ENCODE measurements around the gene SOX6.

SOX6 gene

GRCh38 chr11:16002942-16003341 is 353.4 kb downstream of the SOX6 start:
- peaks cover 15% of the 10 kb centered on the region for H3K4me1 ChIP-seq (ENCODE audit: low read length)
- no peak overlapping the region for H3K9ac ChIP-seq (ENCODE audit: low read length)
- TF ChIP-seq CTCF (IDR thresholded peaks at IDR 0.05; ENCODE audit: low read length) (no peak), EZH2phosphoT487 (IDR thresholded peaks at IDR 0.05; ENCODE audit: low read length) (no peak), EZH2 (optimal IDR thresholded peaks at IDR 0.05; ENCODE audit: low read depth, low read length) (no peak)

GRCh38 chr11:16001899-16002426 is 354.4 kb downstream of the SOX6 start:
- Histone ChIP-seq H3K36me3 (replicated peaks; ENCODE audit: insufficient read depth, low read length) (no peaks in the 10 kb centered on the region), H3F3A (ENCODE audit: insufficient read depth, low read length) (0 out of 2 replicates have a peak, but pooled peaks cover 10% of the 10 kb centered on the region), H3K4me2 (ENCODE audit: low read depth, low read length) (peak overlapping the region; percentile 60), H3K9ac (ENCODE audit: low read length) (peak overlapping the region; percentile 26; the same call in 1 of the 2 replicates), H2AFZ (ENCODE audit: low read length) (peak overlapping the region; percentile 76), H3K9me2 (replicated peaks; ENCODE audit: insufficient read depth, low read length) (no peaks in the 10 kb centered on the region), H4K20me1 (ENCODE audit: insufficient read depth, low read length) (no peaks in the 10 kb centered on the region), H3K27me3 (replicated peaks; ENCODE audit: insufficient read depth, low read length) (no peaks in the 10 kb centered on the region), H3K9me3 (replicated peaks; ENCODE audit: insufficient read depth, low read length) (no peaks in the 10 kb centered on the region), H3K27ac (ENCODE audit: low read length) (peak overlapping the region; percentile 74), H3K4me3 (ENCODE audit: low read length) (peak overlapping the region; percentile 48), H3K4me1 (ENCODE audit: low read length) (peaks cover 15% of the 10 kb centered on the region), H3K79me2 (ENCODE audit: low read length) (no peaks in the 10 kb centered on the region)
- TF ChIP-seq CTCF (IDR thresholded peaks at IDR 0.05; ENCODE audit: low read length) (no peak), EZH2 (optimal IDR thresholded peaks at IDR 0.05; ENCODE audit: low read depth, low read length) (no peak), EZH2phosphoT487 (IDR thresholded peaks at IDR 0.05; ENCODE audit: low read length) (no peak)
- DNase-seq, result peak; percentile 78

More at GRCh38 chr11:16002942-16003341, 353.4 kb downstream of the SOX6 start:
- H3K36me3 ChIP-seq (replicated peaks; ENCODE audit: insufficient read depth, low read length), result no peaks in the 10 kb centered on the region
- peak overlapping the region; percentile 76 for H2AFZ ChIP-seq (ENCODE audit: low read length)
- H3K9me2 ChIP-seq (replicated peaks; ENCODE audit: insufficient read depth, low read length), result no peaks in the 10 kb centered on the region
- H4K20me1 ChIP-seq (ENCODE audit: insufficient read depth, low read length), result no peaks in the 10 kb centered on the region
- H3K27me3 ChIP-seq (replicated peaks; ENCODE audit: insufficient read depth, low read length), result no peaks in the 10 kb centered on the region
- H3K9me3 ChIP-seq (replicated peaks; ENCODE audit: insufficient read depth, low read length), result no peaks in the 10 kb centered on the region
- DNase-seq, result no peak
- H3K4me3 ChIP-seq (ENCODE audit: low read length), result no peak overlapping the region
- no peak overlapping the region for H3K4me2 ChIP-seq (ENCODE audit: low read depth, low read length)
- H3K27ac ChIP-seq (ENCODE audit: low read length), result no peak overlapping the region
- H3F3A ChIP-seq (ENCODE audit: insufficient read depth, low read length), result 0 out of 2 replicates have a peak, but pooled peaks cover 10% of the 10 kb centered on the region
- H3K79me2 ChIP-seq (ENCODE audit: low read length), result no peaks in the 10 kb centered on the region

DNA sequence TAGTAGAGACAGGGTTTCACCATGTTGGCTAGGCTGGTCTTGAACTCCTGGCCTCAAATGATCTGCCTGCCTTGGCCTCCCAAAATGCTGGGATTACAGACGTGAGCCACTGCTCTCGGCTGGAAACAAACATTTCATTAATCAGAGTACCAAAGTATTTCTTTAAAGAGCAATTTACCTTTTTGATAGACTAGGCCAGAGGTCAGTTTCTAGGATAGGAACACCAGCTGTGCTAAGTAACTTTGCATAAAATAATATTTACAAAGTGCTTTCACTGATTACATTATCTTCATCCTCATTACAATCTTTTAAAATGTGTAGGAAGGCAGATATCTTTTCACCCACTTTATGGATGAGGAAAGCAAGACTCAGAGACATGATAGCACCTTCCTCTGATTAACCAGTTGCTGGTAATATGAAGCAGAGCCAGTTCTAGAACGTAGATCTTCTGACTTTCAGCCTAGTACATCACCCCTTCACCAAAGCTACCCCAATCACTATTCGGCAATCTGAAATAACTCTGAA is 355.2 kb downstream of the SOX6 start:
- peaks cover 15% of the 10 kb centered on the region for H3K4me1 ChIP-seq (ENCODE audit: low read length)
- H3K79me2 ChIP-seq (ENCODE audit: low read length), result no peaks in the 10 kb centered on the region
- peak overlapping the region; percentile 76 for H2AFZ ChIP-seq (ENCODE audit: low read length)
- H4K20me1 ChIP-seq (ENCODE audit: insufficient read depth, low read length), result no peaks in the 10 kb centered on the region
- peak overlapping the region; percentile 60; the same call in 1 of the 2 replicates for H3K4me2 ChIP-seq (ENCODE audit: low read depth, low read length)
- peak overlapping the region; percentile 48 for H3K4me3 ChIP-seq (ENCODE audit: low read length)
- H3K9ac ChIP-seq (ENCODE audit: low read length), result no peak overlapping the region
- TF ChIP-seq CTCF (IDR thresholded peaks at IDR 0.05; ENCODE audit: low read length) (no peak), EZH2 (optimal IDR thresholded peaks at IDR 0.05; ENCODE audit: low read depth, low read length) (no peak), EZH2phosphoT487 (IDR thresholded peaks at IDR 0.05; ENCODE audit: low read length) (no peak)
- no peak for DNase-seq
- no peaks in the 10 kb centered on the region for H3K9me3 ChIP-seq (replicated peaks; ENCODE audit: insufficient read depth, low read length)
- 0 out of 2 replicates have a peak, but pooled peaks cover 10% of the 10 kb centered on the region for H3F3A ChIP-seq (ENCODE audit: insufficient read depth, low read length)
- H3K27ac ChIP-seq (ENCODE audit: low read length), result peak overlapping the region; percentile 74; the same call in 1 of the 2 replicates
- H3K9me2 ChIP-seq (replicated peaks; ENCODE audit: insufficient read depth, low read length), result no peaks in the 10 kb centered on the region
- no peaks in the 10 kb centered on the region for H3K27me3 ChIP-seq (replicated peaks; ENCODE audit: insufficient read depth, low read length)
- no peaks in the 10 kb centered on the region for H3K36me3 ChIP-seq (replicated peaks; ENCODE audit: insufficient read depth, low read length)

Data from MM.1S (cell line).